ENCODE results near the gene PTPN9.
"Not testable (repeated sequence)": the region's sequence is repeated elsewhere in the genome, so short reads cannot be mapped to it uniquely, and the experiment has no call there.

Gene PTPN9

DNA sequence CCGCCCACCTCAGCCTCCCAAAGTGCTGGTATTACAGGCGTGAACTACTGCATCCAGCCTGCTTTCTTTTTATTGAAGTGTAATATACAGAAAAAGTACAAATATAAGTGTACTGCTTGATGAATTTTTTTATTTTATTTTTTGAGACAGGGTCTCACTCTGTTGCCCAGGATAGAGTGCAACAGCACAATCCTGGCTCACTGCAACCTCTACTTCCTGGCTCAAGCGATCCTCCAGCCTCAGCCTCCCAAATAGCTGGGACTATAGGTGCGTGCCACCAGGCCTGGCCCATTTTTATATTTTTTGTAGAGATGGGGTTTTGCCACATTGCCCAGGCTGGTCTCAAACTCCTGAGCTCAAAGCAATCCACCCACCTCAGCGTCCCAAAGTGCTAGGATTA lies 3.8 kb upstream of the PTPN9 start:
- not testable (repeated sequence) for DNase-seq

GRCh38 chr15:75578173-75578947 lies 755 bp downstream of the PTPN9 start:
- DNase-seq: peak; percentile 20

GRCh38 chr15:75577401-75578172 lies 1.5 kb downstream of the PTPN9 start:
- DNase-seq: no peak

- no peak for DNase-seq
These were observed 5.3 kb downstream of the PTPN9 start for GRCh38 chr15:75573648-75574384.

- DNase-seq: no peak
These were observed 8.8 kb downstream of the PTPN9 start for GRCh38 chr15:75570126-75570845.

- DNase-seq: no peak
These were observed 13.8 kb downstream of the PTPN9 start for GRCh38 chr15:75565062-75565970.

DNA sequence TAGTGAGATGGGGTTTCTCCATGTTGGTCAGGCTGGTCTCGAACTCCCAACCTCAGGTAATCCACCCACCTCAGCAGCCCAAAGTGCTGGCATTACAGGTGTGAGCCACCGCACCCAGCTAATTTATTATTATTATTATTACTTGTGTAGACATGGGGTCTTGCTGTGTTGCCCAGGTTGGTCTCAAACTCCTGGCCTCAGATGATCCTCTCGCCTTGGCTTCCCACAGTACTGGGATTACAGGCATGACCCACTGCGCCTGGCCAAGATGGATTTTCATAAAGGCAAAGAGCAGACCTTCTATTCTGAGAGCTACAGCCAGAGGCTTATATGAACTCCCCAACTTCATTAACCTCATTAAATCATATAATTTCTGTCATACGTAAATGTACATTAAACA lies 17.2 kb downstream of the PTPN9 start:
- no peak for DNase-seq

DNA sequence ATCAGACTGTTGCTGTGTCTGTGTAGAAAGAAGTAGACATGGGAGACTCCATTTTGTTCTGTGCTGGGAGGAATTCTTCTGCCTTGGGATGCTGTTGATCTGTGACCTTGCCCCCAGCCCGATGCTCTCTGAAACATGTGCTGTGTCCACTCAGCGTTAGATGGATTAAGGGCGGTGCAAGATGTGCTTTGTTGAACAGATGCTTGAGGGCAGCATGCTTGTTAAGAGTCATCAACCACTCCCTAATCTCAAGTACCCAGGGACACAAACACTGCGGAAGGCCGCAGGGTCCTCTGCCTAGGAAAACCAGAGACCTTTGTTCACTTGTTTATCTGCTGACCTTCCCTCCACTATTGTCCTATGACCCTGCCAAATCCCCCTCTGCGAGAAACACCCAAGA lies 19.8 kb downstream of the PTPN9 start:
- DNase-seq: not testable (repeated sequence)

DNA sequence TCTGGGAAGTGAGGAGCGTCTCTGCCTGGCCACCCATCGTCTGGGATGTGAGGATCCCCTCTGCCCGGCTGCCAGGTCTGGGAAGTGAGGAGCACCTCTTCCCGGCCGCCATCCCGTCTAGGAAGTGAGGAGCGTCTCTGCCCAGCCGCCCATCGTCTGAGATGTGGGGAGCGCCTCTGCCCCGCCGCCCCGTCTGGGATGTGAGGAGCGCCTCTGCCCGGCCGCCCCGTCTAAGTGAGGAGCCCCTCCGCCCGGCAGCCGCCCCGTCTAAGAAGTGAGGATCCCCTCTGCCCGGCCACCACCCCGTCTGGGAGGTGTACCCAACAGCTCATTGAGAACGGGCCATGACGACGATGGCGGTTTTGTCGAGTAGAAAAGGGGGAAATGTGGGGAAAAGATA lies 20.2 kb downstream of the PTPN9 start:
- DNase-seq: not testable (repeated sequence)

DNA sequence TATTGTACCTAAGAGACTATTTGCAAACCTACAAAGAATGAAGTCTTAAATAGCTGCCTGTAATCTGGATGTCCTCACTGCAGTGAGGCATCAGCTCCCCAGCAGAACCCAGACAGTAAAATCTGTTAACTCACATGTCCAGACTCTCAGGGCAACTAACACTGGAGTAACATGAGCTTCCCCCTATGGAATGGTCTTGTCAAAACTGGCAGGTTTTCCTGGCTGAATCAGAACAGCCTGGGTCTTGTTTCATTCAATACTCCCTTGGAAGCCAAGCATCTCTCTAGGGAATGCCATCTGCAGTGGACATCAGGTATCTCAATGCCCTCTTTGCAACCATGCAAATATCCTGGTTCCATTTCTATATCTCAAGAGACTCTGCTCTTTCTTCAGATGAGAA lies 24.4 kb downstream of the PTPN9 start:
- DNase-seq: no peak

DNA sequence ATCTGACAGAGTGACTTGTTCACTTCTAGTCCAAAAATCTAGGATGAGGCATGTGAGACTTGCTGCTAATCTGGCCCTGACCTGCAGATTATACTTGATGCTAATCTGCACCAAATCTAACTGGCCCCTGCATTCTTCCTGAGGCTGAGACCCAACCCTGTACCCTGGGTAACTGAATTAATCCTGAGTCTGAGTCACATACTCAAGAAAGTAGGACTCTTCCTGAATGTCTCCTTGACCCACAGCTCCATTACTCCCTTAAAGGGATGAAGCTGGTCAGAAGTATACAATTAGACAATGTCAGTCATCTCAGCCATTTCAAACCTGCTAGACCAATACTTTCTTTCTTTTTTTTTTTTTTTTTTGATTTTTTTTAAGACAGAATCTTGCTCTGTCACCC lies 25.5 kb downstream of the PTPN9 start:
- DNase-seq: no peak

DNA sequence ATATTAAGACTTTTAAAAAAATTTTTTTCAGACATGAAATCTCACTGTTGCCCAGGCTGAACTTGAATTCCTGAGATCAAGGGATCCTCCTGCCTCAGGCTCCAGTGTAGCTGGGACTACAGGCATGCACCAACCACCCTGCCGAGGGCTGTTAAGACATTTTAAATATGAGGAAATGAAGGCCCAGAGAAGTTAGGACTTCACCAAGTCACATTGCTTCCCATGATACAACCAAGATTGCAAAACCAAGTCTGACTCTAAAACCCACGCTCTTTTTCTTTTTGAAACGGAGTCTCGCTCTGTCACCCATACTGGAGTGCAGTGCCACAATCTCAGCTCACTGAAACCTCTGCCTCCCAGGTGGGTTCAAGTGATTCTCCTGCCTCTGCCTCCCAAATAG lies 28.0 kb downstream of the PTPN9 start:
- no peak for DNase-seq

DNA sequence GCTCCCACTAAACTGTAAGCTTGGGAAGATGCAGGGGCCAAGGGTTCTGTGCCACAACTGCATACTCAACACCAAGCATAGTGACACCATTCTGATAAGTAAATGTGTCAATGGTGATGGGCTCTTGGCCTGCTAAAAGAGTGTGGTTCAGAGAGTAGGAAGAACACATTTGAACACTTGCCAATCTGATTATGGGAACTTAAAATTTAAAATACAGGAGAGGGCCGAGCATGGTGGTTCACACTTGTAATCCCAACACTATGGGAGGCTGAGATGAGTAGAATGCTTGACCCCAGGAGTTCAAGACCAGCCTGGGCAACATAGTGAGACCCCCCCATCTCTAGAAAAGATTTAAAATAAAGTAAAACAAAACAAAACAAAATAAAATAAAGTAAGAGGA lies 34.1 kb downstream of the PTPN9 start:
- DNase-seq: no peak

- DNase-seq: no peak
These were observed 34.8 kb downstream of the PTPN9 start for GRCh38 chr15:75544359-75544758.

GRCh38 chr15:75542949-75543545 lies 36.1 kb downstream of the PTPN9 start:
- not testable (repeated sequence) for DNase-seq

GRCh38 chr15:75542386-75542797 lies 36.7 kb downstream of the PTPN9 start:
- no peak for DNase-seq

GRCh38 chr15:75538376-75538775 lies 40.7 kb downstream of the PTPN9 start:
- DNase-seq: no peak

- DNase-seq: no peak
These were observed 45.2 kb downstream of the PTPN9 start for GRCh38 chr15:75533945-75534344.

DNA sequence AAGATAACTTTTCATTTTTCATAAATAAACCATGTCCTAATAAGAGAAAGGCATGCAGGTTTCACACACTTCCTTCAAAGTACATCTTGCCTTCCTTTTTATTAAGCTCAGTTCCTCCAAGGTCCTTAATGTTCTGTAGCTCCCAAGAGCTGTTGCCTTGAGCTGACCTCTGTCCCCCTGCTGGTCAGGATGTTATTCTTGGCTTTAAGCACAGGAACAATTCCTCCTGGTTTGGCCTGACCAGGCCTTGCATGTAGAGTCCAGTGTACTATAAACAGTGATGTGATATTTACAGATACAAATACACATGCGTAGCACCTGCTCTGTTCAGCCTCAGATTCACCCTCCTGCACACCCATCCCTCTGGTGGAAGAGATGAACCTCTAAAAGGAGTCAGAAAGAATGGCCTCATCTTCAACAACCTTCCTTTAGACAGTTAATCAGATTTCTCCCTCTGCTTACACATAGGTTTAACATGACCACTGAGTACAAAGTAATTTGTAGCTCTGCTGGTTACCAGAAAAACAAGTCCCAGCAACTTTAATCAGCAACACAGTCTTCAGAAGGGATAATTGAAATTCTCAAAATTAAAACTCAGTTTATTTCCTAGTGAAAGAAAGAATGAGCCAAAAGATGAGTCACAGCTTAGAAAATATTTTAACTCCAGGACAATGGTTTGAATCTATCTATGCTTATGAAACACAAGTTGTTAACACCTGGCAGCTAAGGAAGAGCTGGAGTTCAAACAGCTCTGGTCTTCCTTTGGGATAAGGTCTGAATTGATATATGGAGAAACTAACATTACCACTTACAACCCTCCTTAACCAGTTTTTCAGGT lies 46.5 kb downstream of the PTPN9 start:
- no peak for DNase-seq

- DNase-seq: no peak
These were observed 48.1 kb downstream of the PTPN9 start for GRCh38 chr15:75531041-75531450.

Data from CD4-positive, alpha-beta T cell treated with Interleukin-17A for 1 hour (primary cell).